ENCODE measurements around the gene NGB. TPM values are rescaled to one million over a fixed set of nuclear protein-coding genes. Genes with fewer than 3 reads are reported as not detected.

NGB gene
- total RNA-seq, 2 experiments from 2014 or later, result not detected

- Mint-ChIP-seq H3K27ac (no peak overlapping the region), H3K9me3 (no peaks in the 10 kb centered on the region), H3K4me3 (no peak overlapping the region), H3K36me3 (ENCODE audit: low read depth) (no peaks in the 10 kb centered on the region), H3K4me1 (ENCODE audit: low read depth) (no peaks in the 10 kb centered on the region), H3K27me3 (peaks cover 37% of the 10 kb centered on the region)
- intact Hi-C loops (cut with DNase I, micrococcal nuclease), result no loop called here
- Histone ChIP-seq H3K27me3 (ENCODE audit: control insufficient read depth in 1 of 2, insufficient read depth in 2 of 2, low read length in 2 of 2) (peaks cover 22 to 36% of the 10 kb centered on the region in 2 experiments), H3K4me3 (ENCODE audit: low read length) (no peak overlapping the region), H3K36me3 (ENCODE audit: insufficient read depth, low read length) (no peaks in the 10 kb centered on the region), H3K27ac (ENCODE audit: low read depth in 1 of 2, low read length in 2 of 2) (no peak overlapping the region), H3K9me3 (ENCODE audit: control insufficient read depth in 1 of 2, insufficient read depth in 1 of 2, low read length in 2 of 2) (peaks cover 0 to 4% of the 10 kb centered on the region in 2 experiments), H3K4me1 (ENCODE audit: insufficient read depth, low read length) (no peaks in the 10 kb centered on the region)
- no peak for TF ChIP-seq CTCF (IDR thresholded peaks at IDR 0.05)
- POLR2A ChIA-PET, result no interaction called here
- CTCF ChIA-PET, result no interaction called here
- no peak for DNase-seq
- ATAC-seq (ENCODE audit: poor library complexity), result no peak
These were observed 1.3 kb upstream of the NGB start for GRCh38 chr14:77272261-77272660.

- Mint-ChIP-seq H3K9me3 (no peaks in the 10 kb centered on the region), H3K4me1 (ENCODE audit: low read depth) (no peaks in the 10 kb centered on the region), H3K27ac (no peak overlapping the region), H3K27me3 (peaks cover 37% of the 10 kb centered on the region), H3K36me3 (ENCODE audit: low read depth) (no peaks in the 10 kb centered on the region), H3K4me3 (no peak overlapping the region)
- ATAC-seq (ENCODE audit: poor library complexity), result no peak
- TF ChIP-seq CTCF (IDR thresholded peaks at IDR 0.05), result no peak
- Histone ChIP-seq H3K36me3 (ENCODE audit: insufficient read depth, low read length) (no peaks in the 10 kb centered on the region), H3K27me3 (ENCODE audit: control insufficient read depth in 1 of 2, insufficient read depth in 2 of 2, low read length in 2 of 2) (peaks cover 22 to 36% of the 10 kb centered on the region in 2 experiments), H3K4me1 (ENCODE audit: insufficient read depth, low read length) (no peaks in the 10 kb centered on the region), H3K4me3 (ENCODE audit: low read length) (no peak overlapping the region), H3K27ac (ENCODE audit: low read depth in 1 of 2, low read length in 2 of 2) (no peak overlapping the region), H3K9me3 (ENCODE audit: control insufficient read depth in 1 of 2, insufficient read depth in 1 of 2, low read length in 2 of 2) (peaks cover 0 to 4% of the 10 kb centered on the region in 2 experiments)
- DNase-seq, result no peak
- ChIA-PET POLR2A (no interaction called here), CTCF (no interaction called here)
- intact Hi-C loops (cut with DNase I, micrococcal nuclease), result no loop called here
These were observed 469 bp downstream of the NGB start for GRCh38 chr14:77270361-77271112.

GRCh38 chr14:77268989-77269600, 1.9 kb downstream of the NGB start:
- Histone ChIP-seq H3K4me3 (ENCODE audit: low read length) (no peak overlapping the region), H3K27me3 (ENCODE audit: control insufficient read depth in 1 of 2, insufficient read depth in 2 of 2, low read length in 2 of 2) (peaks cover 22 to 36% of the 10 kb centered on the region in 2 experiments), H3K4me1 (ENCODE audit: insufficient read depth, low read length) (no peaks in the 10 kb centered on the region), H3K27ac (ENCODE audit: low read depth in 1 of 2, low read length in 2 of 2) (no peak overlapping the region), H3K36me3 (ENCODE audit: insufficient read depth, low read length) (no peaks in the 10 kb centered on the region), H3K9me3 (ENCODE audit: control insufficient read depth in 1 of 2, insufficient read depth in 1 of 2, low read length in 2 of 2) (peaks cover 0 to 4% of the 10 kb centered on the region in 2 experiments)
- no peak for ATAC-seq (ENCODE audit: poor library complexity)
- Mint-ChIP-seq H3K9me3 (no peaks in the 10 kb centered on the region), H3K27ac (no peak overlapping the region), H3K4me3 (no peak overlapping the region), H3K27me3 (peaks cover 38% of the 10 kb centered on the region), H3K4me1 (ENCODE audit: low read depth) (no peaks in the 10 kb centered on the region), H3K36me3 (ENCODE audit: low read depth) (no peaks in the 10 kb centered on the region)
- ChIA-PET POLR2A (no interaction called here), CTCF (no interaction called here)
- DNase-seq, result no peak
- TF ChIP-seq CTCF (IDR thresholded peaks at IDR 0.05), result no peak
- intact Hi-C loops (cut with DNase I, micrococcal nuclease), result no loop called here
